Measurements from ENCODE around the gene SFTA2.

Gene SFTA2

DNA sequence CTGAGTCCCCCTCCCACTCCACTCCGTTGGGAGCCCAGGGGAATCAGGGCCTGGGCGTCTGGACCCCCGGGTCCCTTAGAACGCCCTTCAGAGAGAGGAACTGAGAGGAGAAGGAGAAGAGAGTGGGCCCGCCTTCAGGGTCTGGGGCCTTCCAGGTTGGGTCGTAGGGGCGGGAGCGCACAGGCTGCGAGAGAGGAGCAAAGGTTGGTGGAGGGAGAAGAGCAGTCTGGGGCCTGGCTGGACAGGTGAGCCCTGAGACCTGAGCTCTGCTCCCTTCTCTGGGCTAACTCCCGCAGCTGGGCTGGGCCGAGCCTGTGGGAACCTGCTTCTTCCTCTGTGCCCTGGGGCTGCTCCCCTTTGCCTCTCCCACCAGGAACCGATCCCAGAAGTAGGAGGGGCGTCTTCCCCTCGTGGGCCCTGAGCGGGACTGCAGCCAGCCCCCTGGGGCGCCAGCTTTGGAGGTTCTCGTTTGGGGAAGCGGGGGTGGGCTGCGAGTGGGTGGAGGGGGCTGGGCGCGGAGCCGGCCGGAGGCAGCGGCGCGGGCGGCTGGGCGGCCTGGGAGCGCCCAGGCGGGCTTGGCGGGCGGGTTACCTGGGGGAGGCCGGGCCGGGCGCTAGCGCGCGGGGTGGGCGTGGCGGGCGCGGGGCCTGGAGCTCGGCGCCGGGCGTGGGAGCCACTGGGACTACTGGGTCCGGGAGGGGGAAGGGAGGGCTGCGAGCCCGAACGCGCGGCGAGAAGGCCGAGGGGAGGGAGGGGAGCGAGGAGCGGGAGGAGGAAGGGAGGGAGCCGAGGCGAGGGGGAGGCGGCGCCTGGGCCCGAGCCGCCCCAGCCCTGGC, 48.1 kb downstream of the SFTA2 start, which contains the start of gene DDR1:
TSS of gene DDR1 (plus strand) at position 835 of the 836 bp plus-strand sequence. CDS start 4,211 bp downstream, outside the sequence.
- DNase-seq: no peak
- in situ Hi-C loops (cut with MboI; ENCODE audit: low pct_unique_long_range_greater_than_20kb, low sequenced_read_pairs): no loop called here

DNA sequence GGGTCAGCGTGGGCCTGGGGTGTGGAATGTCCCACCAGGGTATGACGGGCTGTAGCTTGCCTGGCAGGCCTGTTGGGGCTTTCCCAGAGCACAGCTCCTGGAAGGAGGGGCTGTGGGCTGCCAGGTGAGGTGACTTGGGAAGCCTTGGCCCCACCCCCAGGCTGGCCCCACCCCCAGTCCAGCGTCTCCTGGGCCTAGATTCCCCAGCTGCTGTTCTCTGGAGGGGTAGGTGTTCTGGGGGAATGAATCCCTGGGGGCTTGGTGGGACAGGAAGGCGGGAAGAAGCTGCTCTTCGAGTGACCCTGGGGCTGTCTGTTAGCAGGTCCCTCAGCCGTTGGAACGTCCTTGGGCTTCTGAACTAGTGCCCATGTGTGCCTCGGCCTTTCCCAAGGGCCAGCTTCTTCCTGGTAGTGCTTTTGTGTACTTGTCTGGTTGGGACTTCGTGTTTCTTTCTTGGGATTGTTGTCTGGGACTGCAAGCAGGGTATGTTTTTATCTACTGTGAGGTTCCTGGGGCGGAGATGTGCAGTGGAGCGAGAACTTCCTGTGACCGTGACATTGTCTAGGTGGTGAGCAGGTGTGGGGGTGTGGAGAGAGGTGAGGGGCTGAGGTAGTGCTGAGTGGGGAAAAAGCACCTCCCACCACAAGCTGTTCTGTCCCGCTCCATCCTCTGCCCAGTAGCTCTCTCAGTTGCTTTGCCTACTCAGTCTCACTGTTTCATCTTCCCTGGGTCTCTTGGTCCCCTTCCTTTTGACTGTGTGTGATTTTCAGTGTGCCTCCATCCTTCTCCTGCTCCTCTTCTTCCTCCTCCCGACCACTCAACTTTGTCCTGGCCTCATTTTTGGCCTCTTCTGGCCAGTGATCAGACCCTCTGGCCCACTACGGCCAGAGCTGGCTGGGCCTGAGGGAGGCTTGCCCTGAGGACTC, 48.9 kb downstream of the SFTA2 start:
- in situ Hi-C loops (cut with MboI; ENCODE audit: low pct_unique_long_range_greater_than_20kb, low sequenced_read_pairs): no loop called here
- no peak for DNase-seq

DNA sequence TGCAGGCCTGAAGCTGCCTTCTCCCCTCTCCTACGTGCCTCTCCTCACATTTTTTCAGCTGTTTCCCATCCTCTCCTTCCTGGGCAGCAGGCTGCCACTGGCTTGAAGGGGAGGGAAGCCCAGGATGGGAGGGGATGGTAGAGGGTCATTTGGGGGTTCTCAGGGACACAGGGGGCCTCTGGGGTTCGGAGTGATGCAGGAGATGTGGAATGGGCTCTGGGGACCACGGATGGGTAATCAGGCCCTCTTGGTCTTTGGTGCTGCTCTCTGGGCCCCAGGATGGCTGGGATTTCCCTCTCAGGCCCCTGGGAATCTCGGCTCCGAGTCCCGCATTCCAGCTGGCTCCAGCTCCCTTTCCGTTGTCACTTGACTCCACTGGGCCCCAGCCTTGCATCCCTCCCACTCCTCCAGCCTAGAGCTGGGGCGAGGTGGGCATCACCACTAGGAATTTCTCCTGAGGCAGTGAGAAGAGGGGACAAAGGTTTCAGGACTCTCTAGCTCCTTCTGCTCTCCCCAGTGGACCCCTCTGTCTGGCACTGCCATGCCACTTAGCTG, 49.7 kb downstream of the SFTA2 start:
- DNase-seq: no peak
- in situ Hi-C loops (cut with MboI; ENCODE audit: low pct_unique_long_range_greater_than_20kb, low sequenced_read_pairs): no loop called here

DNA sequence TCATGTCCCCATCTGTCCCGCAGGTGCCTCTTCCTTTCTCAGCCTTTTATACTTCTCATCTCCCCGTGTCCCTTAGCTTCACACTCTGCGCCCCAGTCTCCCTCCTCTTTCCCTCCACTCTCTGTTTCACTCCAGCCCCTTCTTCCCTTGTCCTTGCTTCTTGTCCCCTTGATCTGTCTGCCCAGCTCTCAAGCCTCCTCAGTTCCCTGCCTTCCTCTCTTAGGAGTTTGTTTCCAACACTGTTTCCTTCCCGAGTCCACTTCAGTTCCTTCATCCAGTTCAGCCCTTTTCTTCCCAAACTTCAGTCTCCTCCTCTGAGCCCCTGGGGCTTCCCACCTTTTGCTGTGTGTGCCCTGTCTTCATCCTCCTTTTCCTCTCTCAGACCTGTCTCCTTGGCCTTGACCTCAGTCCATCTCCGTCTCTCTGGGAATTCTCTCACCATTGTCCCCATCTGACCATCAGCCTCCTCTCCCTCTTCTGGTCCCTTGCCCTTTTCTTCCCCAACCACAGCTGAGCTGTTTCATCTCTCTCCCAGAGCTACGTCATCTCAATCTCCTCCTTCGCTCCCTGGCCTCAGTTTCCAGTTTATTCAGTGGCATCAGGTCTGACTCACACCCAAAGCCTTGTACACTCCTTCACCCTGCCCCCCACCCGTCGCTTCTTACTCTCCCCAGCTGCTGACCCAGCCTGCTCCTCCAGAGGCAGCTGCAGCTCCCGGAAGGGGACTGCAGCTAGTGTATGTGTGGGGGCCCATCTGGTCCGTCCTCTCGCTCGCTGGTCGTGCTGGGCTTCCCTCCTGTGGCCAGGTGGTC, 50.4 kb downstream of the SFTA2 start:
- DNase-seq: no peak
- in situ Hi-C loops (cut with MboI; ENCODE audit: low pct_unique_long_range_greater_than_20kb, low sequenced_read_pairs): no loop called here
